Right cardiac atrium (tissue), 5 donors: Measurements from ENCODE around the gene PIK3R4. TPM values are rescaled to one million over a fixed set of nuclear protein-coding genes. Genes with fewer than 3 reads are reported as not detected.
A peak's percentile ranks its signal among the peaks of the same experiment; 100 is the strongest.

ENCODE experiments used
- ATAC-seq, 2 donors: fragments of 200-7000 bp; cut with Tn5 transposase; one replicate each; pipeline versions ENCODE4 v1.8.0 to v1.9.1; 2020; ENCODE audit warnings: moderate library complexity in 2 of 2, mild to moderate bottlenecking in 1 of 2
- DNase-seq, 3 donors: peaks; one replicate each; pipeline ENCODE4 v3.0.0-alpha.2; 2020
- H3K27ac ChIP-seq: one replicate; pipeline ENCODE4 v1.5.1; 2013; ENCODE audit warnings: mild to moderate bottlenecking, low read length, control low read depth, moderate library complexity
- H3K27me3 ChIP-seq: one replicate; pipeline ENCODE4 v1.6.1; 2013; ENCODE audit not compliant: control insufficient read depth, insufficient read depth
- H3K4me1 ChIP-seq: one replicate; pipeline ENCODE4 v1.6.1; 2013; ENCODE audit warnings: low read length; ENCODE audit not compliant: control insufficient read depth, insufficient read depth
- H3K4me3 ChIP-seq: one replicate; pipeline ENCODE4 v1.5.1; 2013; ENCODE audit warnings: low read length, control low read depth
- H3K9me3 ChIP-seq: one replicate; pipeline ENCODE4 v1.6.1; 2013; ENCODE audit warnings: low read length; ENCODE audit not compliant: control insufficient read depth
- WGBS: extraction: QIAGEN DNeasy Blood & Tissue Kit; methylation state at CpG from one replicate; pipeline ENCODE4 v1.1.7; 2013; 5-methylcytosine and 5-hydroxymethylcytosine counted together
- intact Hi-C, 4 donors: fragments of 100-400 bp; cut with DNase I; formaldehyde crosslinking; loops; one replicate each; pipeline versions ENCODE4 v1.11.0 to v1.14.0; 2022 to 2023
- polyA plus RNA-seq: library from polyadenylated mRNA; stranded (reverse); fragments of 200-250 nt; gene quantifications from one replicate; pipeline ENCODE4 v1.2.3, GENCODE V29; 2013
- total RNA-seq, 4 donors: library from RNA; stranded (reverse); fragmentation: NEBNext Ultra II Directional; extraction: Animal tissue kit (Norgen Biotek cat#: 25700); gene quantifications; one replicate each; pipeline ENCODE4 v1.2.1, GENCODE V29; 2021
- donor health status: healthy with polysubstance abuse.
- donor health status: DM: no; HTN: yes; CAD: no.
- donor health status: DM: no; HTN: no; CAD: no.
- donor health status: DM: no; HTN: yes; CAD: no; lungs with severe emphysema.
- donor health status: DM: yes; HTN: yes; CAD: no.

PIK3R4 gene
- total and polyA plus RNA-seq, 5 donors = 15.1 to 24.6 (median 18.2) TPM

GRCh38 chr3:130712718-130713423 lies 33.8 kb downstream of the PIK3R4 start:
- whole genome bisulfite sequencing = 77% methylated on average over 3 of the region's 3 CpGs
- H3K27me3 ChIP-seq = no peaks in the 10 kb centered on the region
- H3K4me1 ChIP-seq = no peaks in the 10 kb centered on the region
- no peak for DNase-seq
- intact Hi-C loops = no loop called here
- no peak for ATAC-seq
- H3K9me3 ChIP-seq = no peaks in the 10 kb centered on the region
- no peak overlapping the region for H3K27ac ChIP-seq
- H3K4me3 ChIP-seq = no peak overlapping the region

GRCh38 chr3:130711565-130712324 lies 34.9 kb downstream of the PIK3R4 start:
- H3K27ac ChIP-seq = no peak overlapping the region
- intact Hi-C loops = no loop called here
- 82% methylated on average over 4 of the region's 4 CpGs for WGBS
- DNase-seq (no peak), ATAC-seq (no peak)
- no peaks in the 10 kb centered on the region for H3K9me3 ChIP-seq
- H3K4me3 ChIP-seq = no peak overlapping the region
- H3K4me1 ChIP-seq = no peaks in the 10 kb centered on the region
- no peaks in the 10 kb centered on the region for H3K27me3 ChIP-seq

- Histone ChIP-seq H3K27ac (no peak overlapping the region), H3K27me3 (no peaks in the 10 kb centered on the region), H3K4me1 (no peaks in the 10 kb centered on the region), H3K9me3 (no peaks in the 10 kb centered on the region), H3K4me3 (no peak overlapping the region)
- 70% methylated on average over 1 of the region's 1 CpG for WGBS
- intact Hi-C loops = no loop called here
- DNase-seq (no peak), ATAC-seq (peak; percentile 53 to 75)
These were observed 37.0 kb downstream of the PIK3R4 start for GRCh38 chr3:130709671-130710070.

GRCh38 chr3:130707902-130708601 lies 38.6 kb downstream of the PIK3R4 start:
- WGBS = 63% methylated on average over 3 of the region's 3 CpGs
- intact Hi-C loops = no loop called here

GRCh38 chr3:130705501-130705900 lies 41.1 kb downstream of the PIK3R4 start:
- DNase-seq (no peak), ATAC-seq (no peak)
- Histone ChIP-seq H3K9me3 (no peaks in the 10 kb centered on the region), H3K27ac (no peak overlapping the region), H3K27me3 (no peaks in the 10 kb centered on the region), H3K4me3 (no peak overlapping the region), H3K4me1 (peaks cover 2% of the 10 kb centered on the region)
- 83% methylated on average over 6 of the region's 6 CpGs for WGBS
- intact Hi-C loops = no loop called here

More at GRCh38 chr3:130707902-130708601, 38.6 kb downstream of the PIK3R4 start:
- ATAC-seq = no peak
- no peak overlapping the region for H3K27ac ChIP-seq
- H3K4me1 ChIP-seq = no peaks in the 10 kb centered on the region
- H3K4me3 ChIP-seq = no peak overlapping the region
- H3K27me3 ChIP-seq = no peaks in the 10 kb centered on the region
- no peak for DNase-seq
- H3K9me3 ChIP-seq = no peaks in the 10 kb centered on the region

GRCh38 chr3:130702985-130703384 lies 43.6 kb downstream of the PIK3R4 start:
- H3K27me3 ChIP-seq = no peaks in the 10 kb centered on the region
- ATAC-seq = no peak
- H3K27ac ChIP-seq = no peak overlapping the region
- H3K9me3 ChIP-seq = no peaks in the 10 kb centered on the region
- intact Hi-C loops = no loop called here
- no peak overlapping the region for H3K4me3 ChIP-seq
- WGBS = 77% methylated on average over 3 of the region's 3 CpGs
- H3K4me1 ChIP-seq = peaks cover 2% of the 10 kb centered on the region
- DNase-seq = no peak

GRCh38 chr3:130700541-130700940 lies 46.1 kb downstream of the PIK3R4 start:
- 46% methylated on average over 2 of the region's 2 CpGs for WGBS
- Histone ChIP-seq H3K4me1 (peaks cover 2% of the 10 kb centered on the region), H3K27me3 (no peaks in the 10 kb centered on the region), H3K9me3 (no peaks in the 10 kb centered on the region), H3K4me3 (no peak overlapping the region), H3K27ac (peak overlapping the region; percentile 68)
- peak; percentile 89 to 94 for ATAC-seq
- DNase-seq = peak; percentile 31 to 63 (median 37)
- intact Hi-C loops = no loop called here

- DNase-seq = no peak
- intact Hi-C loops = no loop called here
- H3K4me3 ChIP-seq = no peak overlapping the region
- H3K27ac ChIP-seq = no peak overlapping the region
- no peaks in the 10 kb centered on the region for H3K9me3 ChIP-seq
- no peak for ATAC-seq
- H3K27me3 ChIP-seq = no peaks in the 10 kb centered on the region
- H3K4me1 ChIP-seq = peaks cover 2% of the 10 kb centered on the region
These were observed 46.9 kb downstream of the PIK3R4 start for GRCh38 chr3:130699765-130700164.

GRCh38 chr3:130693314-130693713 lies 53.3 kb downstream of the PIK3R4 start:
- ATAC-seq = no peak
- H3K4me3 ChIP-seq = no peak overlapping the region
- intact Hi-C loops = no loop called here
- H3K27me3 ChIP-seq = no peaks in the 10 kb centered on the region
- WGBS = 96% methylated on average over 2 of the region's 2 CpGs
- no peaks in the 10 kb centered on the region for H3K9me3 ChIP-seq
- no peak for DNase-seq
- H3K4me1 ChIP-seq = no peaks in the 10 kb centered on the region
- H3K27ac ChIP-seq = no peak overlapping the region

GRCh38 chr3:130692455-130692854 lies 54.2 kb downstream of the PIK3R4 start:
- Histone ChIP-seq H3K9me3 (no peaks in the 10 kb centered on the region), H3K27me3 (no peaks in the 10 kb centered on the region), H3K27ac (no peak overlapping the region), H3K4me1 (no peaks in the 10 kb centered on the region), H3K4me3 (no peak overlapping the region)
- DNase-seq = no peak
- intact Hi-C loops = no loop called here
- WGBS = 71% methylated on average over 1 of the region's 1 CpG
- ATAC-seq = no peak
